GM12801 (cell line): ENCODE measurements around the gene SATB2.

ENCODE experiments used
- TF ChIP-seq, protein P1 (sequence below): IDR thresholded peaks from one replicate; pipeline ENCODE4 v1.5.1; 2011; ENCODE audit warnings: control low read depth; ENCODE audit not compliant: insufficient read length; ENCODE audit errors: extremely low read depth

The SATB2 gene

GRCh38 chr2:199388728-199389268, 68.9 kb downstream of the SATB2 start:
- TF ChIP-seq, protein P1, sequence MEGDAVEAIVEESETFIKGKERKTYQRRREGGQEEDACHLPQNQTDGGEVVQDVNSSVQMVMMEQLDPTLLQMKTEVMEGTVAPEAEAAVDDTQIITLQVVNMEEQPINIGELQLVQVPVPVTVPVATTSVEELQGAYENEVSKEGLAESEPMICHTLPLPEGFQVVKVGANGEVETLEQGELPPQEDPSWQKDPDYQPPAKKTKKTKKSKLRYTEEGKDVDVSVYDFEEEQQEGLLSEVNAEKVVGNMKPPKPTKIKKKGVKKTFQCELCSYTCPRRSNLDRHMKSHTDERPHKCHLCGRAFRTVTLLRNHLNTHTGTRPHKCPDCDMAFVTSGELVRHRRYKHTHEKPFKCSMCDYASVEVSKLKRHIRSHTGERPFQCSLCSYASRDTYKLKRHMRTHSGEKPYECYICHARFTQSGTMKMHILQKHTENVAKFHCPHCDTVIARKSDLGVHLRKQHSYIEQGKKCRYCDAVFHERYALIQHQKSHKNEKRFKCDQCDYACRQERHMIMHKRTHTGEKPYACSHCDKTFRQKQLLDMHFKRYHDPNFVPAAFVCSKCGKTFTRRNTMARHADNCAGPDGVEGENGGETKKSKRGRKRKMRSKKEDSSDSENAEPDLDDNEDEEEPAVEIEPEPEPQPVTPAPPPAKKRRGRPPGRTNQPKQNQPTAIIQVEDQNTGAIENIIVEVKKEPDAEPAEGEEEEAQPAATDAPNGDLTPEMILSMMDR: no peak

DNA sequence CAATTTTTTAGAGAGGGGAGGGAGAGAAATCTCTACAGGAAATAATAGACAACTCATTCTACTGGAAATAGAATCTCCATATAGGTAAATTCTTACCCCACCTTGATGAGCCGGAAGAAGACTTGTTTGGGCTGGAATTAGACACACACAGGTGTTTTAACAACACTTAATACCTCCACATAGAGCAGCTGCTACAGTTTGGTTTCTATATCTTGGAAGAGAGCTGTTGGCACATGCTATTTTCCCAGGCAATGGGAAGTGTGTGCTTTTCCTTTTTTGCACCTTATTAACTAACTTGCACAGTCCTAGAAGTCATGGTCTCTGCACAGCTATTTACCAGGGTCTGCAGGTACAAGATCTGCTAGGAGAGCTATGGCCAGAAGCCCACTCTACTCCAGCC, 73.7 kb downstream of the SATB2 start:
- TF ChIP-seq, protein P1: no peak

- TF ChIP-seq, protein P1: no peak
Observed at GRCh38 chr2:199383021-199383420, 74.7 kb downstream of the SATB2 start.

GRCh38 chr2:199382091-199382490, 75.6 kb downstream of the SATB2 start:
- TF ChIP-seq, protein P1: no peak

- TF ChIP-seq, protein P1: no peak
Observed at GRCh38 chr2:199381531-199381930, 76.2 kb downstream of the SATB2 start.

GRCh38 chr2:199378948-199379650, 78.6 kb downstream of the SATB2 start:
- TF ChIP-seq, protein P1: no peak

GRCh38 chr2:199370150-199370780, 87.5 kb downstream of the SATB2 start:
- TF ChIP-seq, protein P1: no peak
